ENCODE results near the gene TRIM47.
A peak's percentile ranks its signal among the peaks of the same experiment; 100 is the strongest.

The TRIM47 gene

DNA sequence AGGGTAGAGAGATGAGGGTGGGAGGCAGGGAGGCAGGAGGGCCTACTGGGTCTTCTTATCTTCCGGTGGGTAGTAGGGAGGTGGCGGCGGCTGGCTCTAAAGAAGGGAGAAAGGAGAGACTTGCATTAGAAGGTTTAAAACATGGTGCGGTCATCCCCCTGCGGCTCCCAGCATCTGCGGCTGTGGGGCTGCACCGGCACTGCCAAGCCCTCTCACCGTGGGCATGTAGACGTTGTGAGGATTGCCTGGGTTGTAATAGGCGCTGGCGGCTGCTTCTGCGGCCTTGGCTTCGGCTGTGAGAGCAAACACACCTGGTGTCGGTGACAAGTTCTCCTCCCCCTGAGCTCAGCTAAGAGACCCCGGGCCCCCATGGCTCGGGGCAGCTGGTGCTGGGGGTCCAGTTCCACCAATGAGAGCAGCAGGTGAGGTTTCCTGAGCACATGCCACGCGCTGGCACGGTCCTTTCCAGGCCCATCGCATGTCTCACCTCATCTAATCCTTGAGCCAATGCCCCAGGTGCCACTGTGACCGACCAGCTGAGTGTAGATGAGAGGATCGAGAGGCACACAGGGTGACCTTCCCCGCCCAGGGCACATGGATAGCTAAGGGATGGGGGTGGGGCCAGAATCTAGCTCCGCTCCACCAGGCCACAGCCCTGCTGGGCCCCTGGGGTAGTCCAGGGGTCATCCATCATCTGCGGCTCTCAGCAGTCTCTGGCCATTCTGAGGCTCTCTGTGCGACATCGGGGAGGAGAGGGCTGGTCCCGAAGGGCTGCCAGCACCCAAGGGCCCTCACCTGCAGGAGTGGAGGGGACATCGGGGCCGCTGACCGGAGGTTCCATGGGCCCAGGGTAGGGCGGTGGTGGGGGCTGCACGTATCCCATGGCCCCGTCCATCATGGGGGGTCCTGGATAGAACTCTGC is 31.4 kb downstream of the TRIM47 start:
- H3K36me3 Mint-ChIP-seq (ENCODE audit: low read depth) = peaks cover 38% of the 10 kb centered on the region
- H3K27me3 Mint-ChIP-seq (ENCODE audit: low read depth) = no peaks in the 10 kb centered on the region
- no peaks in the 10 kb centered on the region for H3K9me3 Mint-ChIP-seq
- TF ChIP-seq, protein P1, sequence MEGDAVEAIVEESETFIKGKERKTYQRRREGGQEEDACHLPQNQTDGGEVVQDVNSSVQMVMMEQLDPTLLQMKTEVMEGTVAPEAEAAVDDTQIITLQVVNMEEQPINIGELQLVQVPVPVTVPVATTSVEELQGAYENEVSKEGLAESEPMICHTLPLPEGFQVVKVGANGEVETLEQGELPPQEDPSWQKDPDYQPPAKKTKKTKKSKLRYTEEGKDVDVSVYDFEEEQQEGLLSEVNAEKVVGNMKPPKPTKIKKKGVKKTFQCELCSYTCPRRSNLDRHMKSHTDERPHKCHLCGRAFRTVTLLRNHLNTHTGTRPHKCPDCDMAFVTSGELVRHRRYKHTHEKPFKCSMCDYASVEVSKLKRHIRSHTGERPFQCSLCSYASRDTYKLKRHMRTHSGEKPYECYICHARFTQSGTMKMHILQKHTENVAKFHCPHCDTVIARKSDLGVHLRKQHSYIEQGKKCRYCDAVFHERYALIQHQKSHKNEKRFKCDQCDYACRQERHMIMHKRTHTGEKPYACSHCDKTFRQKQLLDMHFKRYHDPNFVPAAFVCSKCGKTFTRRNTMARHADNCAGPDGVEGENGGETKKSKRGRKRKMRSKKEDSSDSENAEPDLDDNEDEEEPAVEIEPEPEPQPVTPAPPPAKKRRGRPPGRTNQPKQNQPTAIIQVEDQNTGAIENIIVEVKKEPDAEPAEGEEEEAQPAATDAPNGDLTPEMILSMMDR (IDR thresholded peaks at IDR 0.05; ENCODE audit: unreplicated experiment in 3 of 3) = no peak
- peaks cover 27% of the 10 kb centered on the region for H3K4me1 Mint-ChIP-seq
- no peak overlapping the region for H3K27ac Mint-ChIP-seq
- H3K4me3 Mint-ChIP-seq = no peak overlapping the region

DNA sequence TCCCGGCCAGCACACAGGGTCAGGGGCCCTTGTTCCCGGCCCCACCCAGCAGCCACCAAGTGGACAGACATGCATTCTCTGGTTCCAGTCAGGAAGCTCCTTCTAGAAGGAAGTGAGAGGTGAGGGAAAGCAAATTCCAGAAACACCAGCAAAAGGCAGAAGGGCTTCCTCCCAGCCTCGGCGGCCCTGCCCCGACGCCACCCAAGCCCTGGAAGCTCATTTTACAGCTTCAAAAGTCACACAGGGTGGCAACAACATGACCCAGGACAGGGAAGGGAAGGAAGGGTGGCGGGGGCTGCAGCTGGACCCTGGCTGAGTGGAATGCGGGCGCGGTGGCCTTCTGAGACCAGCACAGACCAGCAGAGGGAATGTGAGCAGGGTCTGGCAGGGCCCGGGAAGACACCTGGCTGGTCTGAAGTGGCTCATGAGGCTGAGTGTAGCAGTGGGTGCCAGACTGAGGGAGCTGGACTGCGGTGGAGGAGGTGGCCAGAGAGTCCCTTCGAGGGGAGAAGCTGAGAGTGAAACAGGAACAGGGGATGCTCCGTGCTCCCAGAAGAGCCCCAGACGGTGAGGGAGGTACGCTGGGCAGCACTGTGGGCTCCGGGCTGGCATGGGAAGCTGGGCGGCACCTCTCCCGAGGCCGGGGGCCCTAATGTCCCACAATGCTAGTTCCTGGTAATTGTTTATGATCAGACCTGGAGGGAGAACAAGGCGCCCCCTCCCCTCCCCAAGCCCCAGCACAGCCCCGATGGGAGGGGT is 32.3 kb downstream of the TRIM47 start:
- Mint-ChIP-seq H3K4me1 (peaks cover 27% of the 10 kb centered on the region), H3K27ac (peak overlapping the region; percentile 61 to 71 (median 69)), H3K36me3 (ENCODE audit: low read depth) (peaks cover 35% of the 10 kb centered on the region), H3K9me3 (no peaks in the 10 kb centered on the region), H3K27me3 (ENCODE audit: low read depth) (no peaks in the 10 kb centered on the region), H3K4me3 (no peak overlapping the region)
- TF ChIP-seq, protein P1 (IDR thresholded peaks at IDR 0.05; ENCODE audit: unreplicated experiment in 3 of 3) = no peak

DNA sequence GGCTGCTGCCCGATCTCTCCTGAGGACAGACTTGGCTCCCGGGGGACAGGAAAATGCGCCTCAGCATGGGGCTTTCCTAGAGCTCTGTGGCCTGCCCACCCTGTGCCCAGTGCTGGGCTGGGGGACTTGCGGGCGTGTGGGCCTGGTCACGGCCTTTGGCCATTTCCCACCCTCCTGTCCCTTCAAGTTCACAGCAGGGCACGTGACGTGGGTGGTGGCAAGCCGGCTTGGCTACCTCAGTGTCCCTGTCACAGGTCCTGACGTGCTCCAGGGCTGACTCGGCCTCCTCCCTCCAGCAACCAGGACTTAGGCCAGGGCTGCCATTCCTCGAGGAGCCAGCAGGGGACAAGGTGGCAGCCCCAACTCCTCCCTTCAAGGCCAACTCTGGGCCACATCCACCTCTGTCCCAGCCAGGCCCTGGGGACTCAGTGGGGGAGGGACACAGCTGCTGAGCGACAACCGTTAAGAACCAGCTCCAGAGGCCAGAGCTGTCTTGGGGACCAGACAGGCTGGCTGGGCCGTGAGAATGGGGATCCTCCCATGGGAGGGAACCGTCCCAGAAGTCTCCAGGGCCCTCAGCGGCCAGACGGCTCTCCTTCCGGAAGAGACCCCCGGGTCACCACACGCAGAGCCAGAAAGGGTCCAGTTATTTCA is 33.2 kb downstream of the TRIM47 start:
- H3K36me3 Mint-ChIP-seq (ENCODE audit: low read depth) = peaks cover 32% of the 10 kb centered on the region

DNA sequence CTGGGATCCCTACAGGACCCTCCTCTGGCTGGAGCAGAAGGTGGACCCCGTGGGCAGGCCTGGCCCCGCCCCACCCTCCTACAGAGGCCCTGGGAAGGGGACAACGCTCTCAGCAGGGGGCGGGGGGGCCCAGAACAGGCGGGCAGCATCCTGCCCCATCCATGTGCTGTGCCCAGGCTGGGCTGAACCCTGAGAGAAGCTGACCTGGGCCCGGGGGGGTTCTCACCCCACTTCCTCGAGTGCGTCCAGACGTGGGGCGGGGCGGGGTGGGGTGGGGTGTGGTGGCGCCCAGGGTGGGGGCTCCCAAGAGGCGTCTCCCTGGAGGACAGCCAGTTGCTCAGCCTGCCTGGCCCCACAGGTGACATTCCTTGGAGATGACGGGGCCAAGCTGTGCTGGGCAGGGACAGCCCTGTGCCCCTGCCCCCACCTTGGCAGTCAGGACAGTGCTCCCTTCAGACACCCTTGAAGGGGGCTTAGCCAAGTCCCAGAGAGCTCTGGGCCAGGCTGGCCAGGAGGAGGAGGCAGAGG is 33.8 kb downstream of the TRIM47 start:
- TF ChIP-seq, protein P1 (IDR thresholded peaks at IDR 0.05; ENCODE audit: unreplicated experiment in 3 of 3) = no peak
- Mint-ChIP-seq H3K27me3 (ENCODE audit: low read depth) (no peaks in the 10 kb centered on the region), H3K36me3 (ENCODE audit: low read depth) (peaks cover 28% of the 10 kb centered on the region), H3K9me3 (no peaks in the 10 kb centered on the region), H3K27ac (no peak overlapping the region), H3K4me3 (no peak overlapping the region), H3K4me1 (peaks cover 25% of the 10 kb centered on the region)

More for the DNA sequence above, 33.2 kb downstream of the TRIM47 start:
- Mint-ChIP-seq H3K4me3 (no peak overlapping the region), H3K9me3 (no peaks in the 10 kb centered on the region), H3K27me3 (ENCODE audit: low read depth) (no peaks in the 10 kb centered on the region), H3K4me1 (peaks cover 27% of the 10 kb centered on the region), H3K27ac (peak overlapping the region; percentile 69 to 79 (median 71))
- TF ChIP-seq, protein P1 (IDR thresholded peaks at IDR 0.05; ENCODE audit: unreplicated experiment in 3 of 3) = peak; percentile 63 to 66 (median 66)

DNA sequence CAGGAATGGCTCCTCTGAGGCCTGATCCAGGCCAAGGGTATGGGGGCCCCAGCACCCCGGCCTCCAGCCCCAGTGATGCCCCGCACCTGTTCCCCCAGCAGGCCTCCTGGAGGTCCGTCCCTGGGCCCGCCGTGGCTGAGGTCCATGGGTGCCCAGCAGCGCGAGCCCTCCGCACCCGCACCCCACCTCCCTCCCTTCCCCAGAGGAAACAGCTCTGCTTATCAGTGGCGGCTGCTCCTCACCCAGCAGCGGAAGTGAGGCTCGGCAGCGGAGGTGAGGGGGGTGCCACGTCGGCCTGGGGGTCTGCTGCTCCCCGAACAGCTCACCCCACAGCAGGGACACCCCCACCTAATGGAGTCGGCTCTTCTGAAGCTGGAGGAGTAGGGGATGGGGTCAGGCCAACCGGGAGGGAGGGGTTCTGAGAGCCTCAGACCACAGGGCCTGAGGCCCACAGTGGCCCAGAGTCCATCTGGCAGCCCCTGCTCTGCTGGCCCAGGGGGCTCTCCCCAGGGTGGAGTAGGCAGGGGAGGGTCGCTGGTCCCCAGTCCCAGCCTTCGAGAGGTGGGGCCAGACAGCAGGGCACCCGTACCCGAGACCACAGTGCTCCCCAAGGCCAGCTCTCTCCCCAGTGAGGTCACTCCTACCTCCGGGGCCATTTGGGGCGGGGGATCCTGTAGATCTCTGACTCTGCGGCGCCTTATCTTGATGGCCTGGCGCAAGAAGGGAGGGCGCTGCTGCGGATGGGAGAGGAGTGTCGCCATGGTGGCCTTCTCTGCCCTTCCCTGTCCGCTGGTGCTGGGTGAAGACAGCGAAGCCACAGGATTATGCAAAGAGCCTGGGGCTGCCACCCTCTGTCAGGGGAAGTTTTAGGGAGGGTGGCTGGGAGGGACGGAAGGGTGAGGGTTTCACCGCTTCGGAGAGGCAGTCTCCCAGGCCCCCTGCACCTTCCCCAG is 34.5 kb downstream of the TRIM47 start, which contains the start of gene UNC13D:
TSS of gene UNC13D (minus strand) at position 828 of the 953 bp plus-strand sequence. CDS start at position 761, 67 bp downstream.
- Mint-ChIP-seq H3K9me3 (no peaks in the 10 kb centered on the region), H3K36me3 (ENCODE audit: low read depth) (peaks cover 24% of the 10 kb centered on the region), H3K4me3 (no peak within 1 kb of the TSS), H3K27ac (peak within 1 kb of the TSS in 2 of 3 experiments; percentile 69 to 79), H3K4me1 (peaks cover 18% of the 10 kb centered on the region), H3K27me3 (ENCODE audit: low read depth) (no peaks in the 10 kb centered on the region)
- TF ChIP-seq, protein P1 (IDR thresholded peaks at IDR 0.05; ENCODE audit: unreplicated experiment in 3 of 3) = no peak
